Measurements from ENCODE around the gene BRD9.
"Not testable (repeated sequence)": the region's sequence is repeated elsewhere in the genome, so short reads cannot be mapped to it uniquely, and the experiment has no call there.

BRD9 gene

DNA sequence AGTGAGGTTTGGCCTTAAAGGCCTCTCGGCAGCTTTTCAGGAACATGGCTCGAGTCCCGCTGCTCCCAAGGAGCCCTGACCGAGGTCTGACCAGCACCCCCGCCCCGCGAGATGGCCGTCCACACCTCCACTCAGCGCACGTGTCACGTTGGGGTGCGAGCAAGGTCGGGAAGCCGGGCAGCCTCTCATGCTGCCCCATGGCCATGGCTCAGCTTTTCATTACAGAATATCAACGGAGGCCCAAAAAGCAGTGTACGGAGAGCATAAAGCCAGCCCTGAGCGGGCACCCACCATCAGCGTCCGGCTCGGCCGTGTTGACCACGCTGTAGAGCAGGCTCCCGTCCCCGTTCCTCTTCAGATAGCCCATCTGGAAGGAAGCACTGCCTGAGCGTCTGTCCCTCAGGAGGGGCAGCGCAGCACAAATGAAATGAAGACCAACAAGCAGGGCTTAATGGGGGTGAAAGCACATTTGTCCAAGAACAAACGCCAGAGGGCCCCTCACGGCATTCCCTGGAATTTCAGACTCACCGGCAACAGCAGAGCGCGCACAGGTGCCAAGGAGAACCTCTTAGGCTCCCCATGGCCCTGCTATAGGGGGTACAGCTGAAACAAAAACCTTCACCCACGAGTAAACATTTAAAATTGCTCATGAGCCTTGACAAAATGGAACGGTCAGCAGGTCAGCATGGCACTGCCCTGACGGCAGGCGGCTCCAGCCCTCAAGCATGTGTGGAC, 11.6 kb downstream of the BRD9 start:
- FAIRE-seq: no peak
- no peak for DNase-seq (ENCODE audit: low spot score)

DNA sequence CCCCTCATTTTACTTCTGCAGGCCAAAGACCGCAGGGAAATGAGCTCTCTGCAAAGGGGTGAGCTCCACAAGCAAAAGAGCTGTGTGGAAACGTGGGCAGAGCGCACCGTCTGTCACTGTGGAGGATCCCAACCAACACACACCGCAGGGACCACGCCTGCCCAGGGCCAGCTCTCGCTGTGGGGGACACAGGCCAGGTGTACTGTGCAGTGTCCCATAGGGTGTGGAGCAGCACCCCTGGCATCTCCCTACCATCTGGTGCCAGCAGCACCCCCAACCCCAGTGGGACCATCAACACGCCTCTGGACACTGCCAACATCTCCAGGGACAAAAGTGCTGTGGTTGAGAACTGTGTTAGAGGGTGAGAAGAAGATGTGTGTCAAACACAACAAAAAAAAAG, 13.9 kb downstream of the BRD9 start:
- DNase-seq (ENCODE audit: low spot score); FAIRE-seq: not testable (repeated sequence)

DNA sequence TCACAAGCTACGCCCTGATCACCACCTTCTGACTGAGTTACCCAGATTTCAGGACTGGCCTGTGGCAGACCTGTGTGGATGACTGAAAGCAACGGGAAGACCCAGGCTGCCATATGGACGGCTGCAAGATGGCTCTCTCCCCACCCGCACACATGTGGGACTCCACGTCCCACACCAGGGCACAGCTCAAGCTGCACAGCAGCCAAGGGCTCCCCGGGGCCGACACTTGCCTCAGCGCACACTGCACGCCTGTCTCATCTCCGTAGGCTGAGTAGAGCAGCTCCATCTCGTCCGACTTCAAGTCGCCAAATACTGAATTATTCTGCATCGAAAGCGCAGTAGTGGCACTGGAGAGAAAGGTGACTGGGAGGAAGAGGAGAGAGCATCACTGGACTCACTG, 14.5 kb downstream of the BRD9 start:
- FAIRE-seq: no peak

DNA sequence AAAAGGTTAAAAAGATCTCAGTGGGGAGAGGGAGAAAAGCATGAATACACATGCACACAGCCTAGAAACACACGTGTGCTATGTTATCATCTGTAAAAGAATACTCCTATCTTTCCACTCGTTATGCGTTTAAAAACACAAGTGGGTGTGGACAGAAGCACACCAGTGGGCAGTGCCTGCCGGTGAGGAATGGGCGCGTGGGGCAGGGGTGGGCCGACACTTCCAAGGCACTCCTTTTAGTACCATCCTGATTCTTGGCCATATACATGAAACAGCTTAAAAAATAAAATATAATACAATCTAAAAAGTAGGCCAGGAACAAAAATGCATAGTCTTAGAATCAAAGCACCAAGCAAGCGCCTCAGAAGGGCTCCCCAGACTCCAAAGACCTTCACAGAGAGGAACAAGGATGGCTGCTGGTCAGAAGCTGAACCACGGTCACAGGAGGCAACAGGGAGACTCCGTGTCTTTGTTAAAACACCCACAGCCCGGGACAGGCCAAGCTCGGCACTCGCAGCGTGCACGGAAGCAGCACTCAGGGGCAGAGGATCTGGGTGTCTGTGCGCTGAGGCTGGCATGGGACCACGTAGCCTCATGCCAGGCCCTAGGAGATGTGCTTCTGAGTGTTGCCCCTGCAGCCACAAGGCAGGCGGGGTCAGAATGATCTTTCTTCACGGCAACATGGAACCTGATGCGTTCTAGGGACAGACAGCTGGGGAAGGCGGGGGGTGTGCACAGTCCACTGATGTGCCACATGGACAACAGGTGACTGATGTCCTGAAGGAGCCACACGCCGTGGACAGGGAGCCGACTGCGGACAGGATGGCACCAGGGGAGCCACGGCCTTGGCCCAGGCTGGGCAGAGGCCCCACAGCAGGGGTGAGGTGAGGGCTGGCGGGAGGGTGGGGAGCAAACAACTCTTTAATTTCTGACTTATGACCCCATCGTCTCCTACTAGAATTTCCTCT, 15.9 kb downstream of the BRD9 start:
- DNase-seq (ENCODE audit: low spot score) (no peak), FAIRE-seq (no peak)

More for the DNA sequence above, 14.5 kb downstream of the BRD9 start:
- no peak for DNase-seq (ENCODE audit: low spot score)

DNA sequence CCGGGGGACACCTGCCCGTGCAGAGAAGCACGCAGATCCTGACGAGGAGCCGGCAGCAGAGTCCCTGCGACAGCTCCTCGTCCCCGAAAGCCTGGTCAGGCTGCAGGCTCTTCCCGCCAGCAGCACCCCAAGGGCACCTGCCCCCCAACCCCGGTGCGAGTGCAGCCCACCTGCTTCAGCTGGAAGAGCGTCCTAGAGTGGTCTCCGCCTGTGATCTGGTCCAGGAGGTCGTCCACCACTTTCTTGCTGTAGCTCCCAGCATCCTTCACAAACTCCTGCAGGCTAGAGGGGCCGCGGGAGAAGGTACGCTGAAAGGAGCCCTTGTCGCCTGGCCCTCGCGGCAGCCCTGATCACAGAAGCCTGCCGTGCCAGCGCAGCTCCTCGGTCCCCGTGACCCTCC, 16.7 kb downstream of the BRD9 start:
- DNase-seq (ENCODE audit: low spot score) (no peak), FAIRE-seq (no peak)

DNA sequence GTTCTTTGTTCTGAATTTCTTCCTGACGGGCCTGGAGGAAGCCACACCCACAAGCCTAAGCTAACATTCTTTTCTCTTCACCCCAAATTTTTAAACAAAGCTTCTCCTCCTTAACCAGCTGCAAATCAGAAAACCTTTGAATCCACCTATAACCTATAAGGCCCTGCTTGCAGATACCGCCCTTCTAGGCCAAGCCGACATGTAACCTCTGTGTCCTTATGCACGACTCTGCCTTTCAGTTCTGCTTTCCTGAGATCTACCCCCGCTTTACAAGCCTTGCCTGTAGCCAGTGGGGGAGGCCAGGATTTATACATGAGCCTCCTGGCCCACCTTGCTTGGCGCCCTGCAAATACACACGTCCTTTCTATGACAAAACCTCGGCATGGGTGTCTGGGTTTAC, 19.3 kb downstream of the BRD9 start:
- FAIRE-seq: no peak
- DNase-seq (ENCODE audit: low spot score): no peak

DNA sequence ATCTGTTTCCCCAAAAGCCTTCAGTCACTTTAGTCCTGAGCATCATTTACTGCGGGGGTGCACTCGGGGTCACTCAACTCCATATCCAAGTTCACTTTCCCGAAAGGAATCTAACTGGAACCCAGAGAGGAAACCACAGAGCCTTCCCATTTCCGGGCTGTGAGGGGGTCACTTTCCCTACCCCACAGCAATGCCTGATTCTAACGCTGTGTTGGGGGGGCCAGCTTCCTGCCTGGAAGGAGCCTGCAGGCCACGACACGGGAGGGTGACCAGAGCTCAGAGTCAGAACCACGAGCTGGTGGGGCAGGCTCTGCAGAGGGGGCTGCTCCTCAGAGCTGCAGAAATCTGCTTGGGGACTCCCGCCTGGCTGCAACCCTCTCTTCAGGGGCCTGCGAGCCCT, 20.3 kb downstream of the BRD9 start:
- DNase-seq (ENCODE audit: low spot score) (no peak), FAIRE-seq (no peak)

DNA sequence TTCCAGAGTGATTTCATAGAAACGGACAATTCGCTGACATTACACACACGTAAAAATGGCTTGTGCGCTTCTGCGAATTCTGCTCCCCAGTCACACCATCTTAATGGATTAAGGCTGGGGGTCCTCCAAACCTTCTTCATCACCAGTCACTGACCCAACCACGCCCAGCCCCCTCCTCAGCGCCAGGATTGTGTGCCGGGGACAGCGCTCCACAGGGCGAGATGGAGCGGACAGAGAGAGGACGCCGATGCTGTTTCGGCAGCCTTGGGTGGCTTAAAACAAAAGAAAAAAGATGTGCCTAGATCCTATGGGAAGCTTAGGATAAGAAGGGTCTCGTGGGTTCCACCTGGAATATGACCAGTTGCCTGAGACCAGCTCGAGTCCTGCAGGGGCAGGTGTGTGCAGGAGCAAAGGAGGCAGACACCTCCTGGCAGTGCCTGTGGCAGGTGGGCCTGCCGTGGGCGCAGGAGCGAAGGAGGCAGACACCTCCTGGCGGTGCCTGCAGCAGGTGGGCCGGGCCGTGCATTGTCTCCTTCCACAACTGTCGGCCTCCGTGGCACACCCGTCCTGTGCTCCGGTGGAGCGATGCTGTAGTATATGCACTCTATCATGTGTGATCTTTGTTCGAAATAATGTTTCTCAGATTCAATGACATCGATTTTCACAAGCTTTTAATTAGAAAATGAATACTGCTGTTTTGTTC, 20.9 kb downstream of the BRD9 start:
- DNase-seq (ENCODE audit: low spot score) (no peak), FAIRE-seq (no peak)

DNA sequence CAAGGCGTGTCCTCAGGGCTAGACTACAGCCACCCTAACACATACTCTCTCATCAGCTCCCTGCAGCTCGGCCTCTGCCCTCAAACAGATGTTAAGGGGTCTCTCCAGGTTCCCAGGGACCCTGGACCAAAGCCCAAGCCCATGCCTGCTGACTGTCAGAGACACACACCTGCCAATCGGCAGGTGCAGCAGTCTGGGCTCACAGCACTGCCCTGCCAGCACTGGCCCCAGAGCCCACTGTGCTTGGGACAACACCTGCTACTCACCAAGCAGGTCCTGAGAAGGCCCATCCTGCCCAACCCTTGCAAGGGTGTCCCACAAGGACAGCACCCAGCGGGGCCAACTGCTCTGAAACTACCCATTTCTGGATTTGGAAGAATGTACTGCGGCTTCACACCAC, 21.6 kb downstream of the BRD9 start:
- FAIRE-seq: no peak
- DNase-seq (ENCODE audit: low spot score): no peak

DNA sequence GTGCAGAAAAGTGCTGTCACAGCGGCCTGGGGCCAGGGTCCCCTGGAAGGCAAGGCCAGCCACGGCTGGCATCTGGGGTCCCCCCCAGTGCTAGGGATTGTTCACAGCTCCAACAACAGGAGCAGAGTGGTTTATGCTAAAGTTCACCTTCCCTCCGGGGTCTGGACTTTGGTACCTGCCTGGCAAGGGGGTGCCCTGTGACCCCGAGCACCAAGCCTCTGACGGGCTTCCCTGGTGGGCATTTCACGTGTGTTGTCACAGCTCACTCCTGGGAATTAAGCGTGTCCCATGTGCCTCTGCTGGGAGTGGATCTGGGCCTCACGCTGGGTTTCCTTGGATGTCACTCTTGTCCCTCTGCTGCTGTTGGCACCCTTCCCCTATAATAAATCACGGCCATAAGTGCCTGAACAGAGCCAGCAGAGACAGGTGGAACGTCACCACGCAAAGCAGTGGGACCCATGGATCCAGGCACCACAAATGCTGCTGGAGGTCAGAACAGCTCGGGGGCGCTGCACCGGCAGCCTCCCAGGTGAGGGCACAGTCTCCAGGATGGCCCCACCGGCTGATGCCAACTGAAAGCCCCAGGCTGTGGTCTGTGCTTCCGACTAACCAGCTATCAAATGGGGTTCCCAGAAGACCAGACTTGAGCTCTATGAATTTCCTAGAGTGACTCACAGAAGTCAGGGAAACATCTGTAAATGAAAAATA, 24.0 kb downstream of the BRD9 start:
- no peak for FAIRE-seq
- DNase-seq (ENCODE audit: low spot score): no peak

DNA sequence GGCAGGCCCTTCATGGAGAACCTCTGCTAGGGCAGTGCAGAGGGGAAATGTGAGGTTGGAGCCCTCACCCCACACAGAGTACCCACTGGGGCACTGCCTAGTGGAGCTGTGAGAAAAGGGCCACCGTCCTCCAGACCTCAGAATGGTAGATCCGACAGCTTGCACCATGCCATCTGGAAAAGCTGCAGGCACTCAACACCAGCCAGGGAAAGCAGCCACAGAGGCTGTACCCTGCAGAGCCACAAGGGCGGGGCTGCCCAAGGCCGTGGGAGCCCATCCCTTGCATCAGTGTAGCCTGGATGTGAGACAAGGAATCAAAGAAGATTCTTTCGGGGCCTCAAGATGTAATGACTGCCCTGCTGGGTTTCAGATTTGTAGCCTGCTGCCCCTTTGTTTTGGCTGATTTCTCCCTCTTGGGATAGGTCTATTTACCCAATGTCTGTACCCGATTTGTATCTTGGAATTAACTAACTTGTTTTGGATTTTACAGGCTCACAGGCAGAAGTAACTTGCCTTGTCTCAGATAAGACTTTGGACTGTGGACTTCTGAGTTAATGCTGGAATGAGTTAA, 25.2 kb downstream of the BRD9 start:
- FAIRE-seq: no peak
- no peak for DNase-seq (ENCODE audit: low spot score)

DNA sequence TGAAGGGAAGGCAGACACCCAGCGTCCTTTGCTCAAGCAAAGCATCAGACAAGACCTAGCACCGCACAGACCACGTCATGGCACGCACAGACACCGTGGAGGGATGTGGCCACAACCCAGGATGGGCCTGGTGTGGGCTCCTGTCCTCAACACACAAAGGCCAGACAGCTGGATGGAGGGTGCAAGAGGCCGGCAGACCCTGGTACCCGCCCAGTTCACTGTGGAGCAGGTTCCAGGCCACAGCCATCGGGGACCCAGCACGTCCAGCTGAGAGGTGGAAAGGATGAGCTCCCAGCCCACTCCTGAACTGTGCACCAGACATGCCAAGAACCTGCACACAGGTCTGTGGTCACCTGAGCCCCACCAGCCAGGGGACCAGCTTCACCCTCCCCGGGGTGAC, 26.8 kb downstream of the BRD9 start:
- no peak for DNase-seq (ENCODE audit: low spot score)
- no peak for FAIRE-seq

DNA sequence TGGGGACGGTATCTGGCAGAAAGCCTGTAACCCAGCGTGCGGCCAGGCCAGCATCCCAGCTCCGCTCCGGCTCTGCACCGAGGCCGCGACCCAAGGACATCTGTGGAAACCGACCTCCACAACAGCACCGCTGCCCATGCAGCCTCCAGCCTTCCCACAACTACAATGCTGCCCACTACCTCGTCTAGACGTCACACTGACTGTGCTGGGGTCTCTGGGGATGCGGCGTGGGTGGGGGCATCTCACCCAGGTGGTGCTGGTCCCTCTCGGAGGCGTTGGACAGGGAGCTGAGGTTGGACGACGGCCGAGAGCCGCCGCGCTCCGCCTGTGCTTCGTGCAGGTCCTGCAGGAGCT, 27.5 kb downstream of the BRD9 start:
- FAIRE-seq (no peak), DNase-seq (ENCODE audit: low spot score) (no peak)

DNA sequence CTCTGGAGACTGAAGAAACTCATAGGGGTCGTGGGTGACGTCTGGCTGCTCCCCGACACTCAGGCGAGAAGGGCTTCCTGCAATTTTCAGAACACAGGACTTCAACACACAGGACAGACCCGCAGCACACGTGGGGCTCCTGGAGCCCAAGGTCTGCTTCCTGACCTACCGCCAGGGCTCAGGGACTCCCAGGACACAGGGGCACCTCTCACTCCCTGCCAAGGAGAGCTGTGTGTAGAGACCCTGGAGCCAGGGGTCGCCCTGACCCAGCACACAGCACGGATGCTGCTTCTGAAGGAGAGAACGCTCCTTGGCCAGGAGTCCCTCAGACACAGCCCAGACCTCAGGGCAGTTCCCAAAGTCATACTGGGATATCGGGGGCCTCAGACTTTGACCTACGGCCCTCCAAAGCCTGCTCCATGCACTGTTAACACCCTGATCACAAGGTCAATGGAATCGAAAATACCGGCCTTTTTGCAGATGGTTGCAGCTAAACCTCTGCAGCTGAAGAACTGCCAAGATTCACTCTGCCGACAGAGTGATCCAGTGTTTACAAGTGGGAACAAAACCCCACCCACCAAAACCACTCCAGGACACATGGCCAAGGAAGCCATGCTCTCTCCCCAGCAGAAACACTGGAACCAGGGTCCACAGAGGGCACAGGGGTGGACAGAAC, 28.0 kb downstream of the BRD9 start:
- no peak for DNase-seq (ENCODE audit: low spot score)
- no peak for FAIRE-seq

DNA sequence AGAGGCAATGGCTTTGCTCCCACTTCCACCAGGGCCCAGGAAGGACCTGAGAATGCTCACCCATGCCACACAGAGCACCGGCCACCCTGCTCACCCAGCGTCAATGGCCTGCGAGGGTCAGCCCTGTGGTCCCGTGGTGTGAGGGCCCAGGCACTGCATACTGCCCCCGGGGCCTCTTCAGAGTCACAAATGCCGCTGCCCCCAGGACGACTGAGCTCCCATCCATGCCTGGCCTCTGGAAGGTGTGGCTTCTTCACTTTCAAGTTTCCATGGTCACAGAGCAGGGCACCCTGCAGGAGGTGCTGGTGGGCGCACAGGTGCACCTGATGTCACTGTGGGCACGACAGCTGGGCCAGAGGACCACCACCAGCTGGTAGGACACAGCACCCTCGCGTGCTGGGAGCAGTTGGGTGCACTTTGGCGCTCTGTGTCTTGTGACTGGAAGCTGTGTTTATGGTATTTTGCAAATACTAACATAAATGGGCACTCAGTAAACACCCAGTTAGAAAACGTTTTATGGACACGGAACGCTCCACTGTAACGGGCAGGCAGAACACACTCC, 29.3 kb downstream of the BRD9 start:
- DNase-seq (ENCODE audit: low spot score) (no peak), FAIRE-seq (no peak)

DNA sequence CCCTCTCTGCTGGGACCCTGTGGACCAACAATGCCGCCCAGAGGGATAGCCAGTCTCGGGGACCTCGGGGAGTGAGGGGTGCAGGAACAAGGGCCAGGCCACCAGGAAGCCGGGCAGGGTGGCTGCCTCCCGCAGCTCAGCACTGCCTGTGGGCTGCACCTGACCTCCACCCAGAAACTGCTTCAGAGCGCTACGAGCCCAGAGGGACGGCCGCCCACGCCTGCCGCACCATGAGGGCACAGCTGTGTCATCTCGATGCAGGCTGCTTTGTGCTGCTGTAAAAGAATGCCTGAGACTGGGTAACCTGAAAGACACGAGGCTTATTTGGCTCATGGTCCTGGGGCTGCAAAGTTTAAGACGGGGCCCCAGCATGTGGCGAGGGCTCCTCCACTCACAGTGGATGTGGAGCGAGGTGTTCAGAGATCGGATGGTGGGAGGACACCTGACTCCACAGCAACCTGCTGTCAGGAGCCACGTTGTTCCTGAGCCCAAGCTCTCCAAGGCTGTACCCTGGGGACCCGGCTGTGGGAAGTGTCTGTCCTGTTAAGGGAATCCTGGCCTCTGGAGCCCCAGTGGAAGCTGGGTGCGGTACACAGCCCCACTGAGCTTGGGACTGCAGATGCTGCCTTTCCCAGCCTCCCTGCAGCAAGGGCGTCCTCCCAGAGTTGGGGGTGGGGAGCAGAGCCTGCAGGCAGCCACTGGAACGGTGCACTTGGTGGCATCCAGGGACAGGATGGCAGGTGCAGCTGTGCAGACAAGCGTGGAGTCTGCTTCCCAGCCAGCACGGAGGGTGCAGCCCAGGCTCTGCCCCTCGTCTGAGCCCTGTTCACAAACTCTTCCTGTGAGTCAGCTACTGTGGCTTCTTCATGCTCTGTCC, 30.0 kb downstream of the BRD9 start:
- DNase-seq (ENCODE audit: low spot score): peak; percentile 42
- no peak for FAIRE-seq

DNA sequence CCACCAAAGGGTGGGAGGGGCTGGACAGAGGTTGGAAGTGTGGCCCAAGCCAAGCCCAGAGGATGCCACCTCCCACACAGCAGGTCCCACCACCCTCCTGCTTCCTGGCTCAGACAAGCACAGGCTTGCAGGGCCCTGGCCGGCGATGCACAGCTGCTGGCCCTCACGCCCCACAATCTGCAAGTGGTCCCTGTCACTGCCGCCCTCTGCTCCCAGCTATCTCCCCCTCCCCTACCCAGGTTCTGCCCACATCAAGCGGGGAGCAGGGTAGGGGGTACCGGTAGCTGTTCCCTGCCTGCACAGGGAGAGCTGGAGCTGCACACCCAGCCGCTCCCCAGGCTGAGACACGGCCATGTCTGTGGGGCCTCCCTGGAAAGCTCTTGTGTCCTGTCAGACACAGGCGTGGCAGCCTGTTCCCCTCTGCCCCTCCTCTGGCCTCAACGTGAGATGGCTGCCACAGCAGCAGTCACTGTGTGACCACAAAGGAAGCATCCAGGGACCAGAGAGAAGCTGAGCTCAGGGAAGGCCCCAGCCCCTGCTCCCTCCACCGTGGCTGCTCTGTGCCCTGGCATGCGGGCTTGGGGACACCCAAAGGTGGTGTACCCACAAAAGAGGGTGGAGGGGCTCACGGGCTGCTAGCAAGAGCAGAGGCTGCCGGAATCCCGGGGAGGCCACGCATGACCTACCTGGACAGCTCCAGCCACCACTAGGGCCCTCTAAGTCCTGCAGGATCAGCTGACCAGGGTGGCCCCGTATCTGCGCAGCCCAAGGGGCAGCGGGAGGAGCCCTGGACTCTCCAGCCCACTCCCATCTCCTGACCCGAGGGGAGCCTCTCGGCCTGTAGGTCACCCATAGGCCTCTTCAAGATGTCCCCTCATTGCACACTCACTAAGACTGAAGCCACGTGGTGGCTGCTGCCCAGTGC, 30.9 kb downstream of the BRD9 start:
- DNase-seq (ENCODE audit: low spot score) (no peak), FAIRE-seq (no peak)

DNA sequence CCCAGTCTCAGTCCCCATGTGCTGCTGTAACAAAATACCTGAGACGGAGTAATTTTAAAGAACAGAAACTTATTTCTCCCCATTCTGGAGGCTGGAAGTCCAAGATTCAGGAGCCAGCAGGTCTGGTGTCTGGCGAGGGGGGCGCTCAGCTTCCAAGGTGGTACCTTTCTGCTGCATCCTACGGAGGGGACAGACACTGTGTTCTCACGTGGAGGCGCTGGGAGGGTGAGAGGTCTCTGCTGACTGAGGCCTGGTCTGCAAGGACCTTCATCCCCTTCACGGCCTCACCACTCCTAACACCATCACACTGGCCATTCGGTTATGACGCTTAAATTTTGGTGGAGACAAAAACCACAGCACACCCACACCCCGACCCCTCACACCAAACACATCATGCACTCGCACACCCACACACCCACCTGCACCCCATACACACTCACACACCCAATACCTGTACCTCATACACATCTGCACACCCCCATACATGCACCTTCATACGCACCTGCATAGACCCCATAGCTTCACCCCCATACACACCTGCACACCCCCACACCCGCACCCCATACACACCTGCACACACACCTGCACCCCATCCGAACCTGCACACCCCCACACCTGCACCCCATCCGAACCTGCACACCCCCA, 32.0 kb downstream of the BRD9 start:
- FAIRE-seq: no peak
- no peak for DNase-seq (ENCODE audit: low spot score)
